B cell (primary cell): Measurements from ENCODE around the gene HRC.

Experiments
- EZH2 ChIP-seq: IDR thresholded peaks from 2 replicates; pipeline ENCODE4 v1.6.1; 2012; ENCODE audit warnings: borderline replicate concordance, low read depth, mild to moderate bottlenecking, moderate library complexity, low read length; ENCODE audit not compliant: insufficient read depth, poor library complexity, severe bottlenecking
- TF ChIP-seq, protein P1 (sequence below): fragments of 200-600 bp; IDR thresholded peaks from one replicate; pipeline ENCODE4 v1.8.0; 2022; ENCODE audit warnings: antibody characterized with exemption, mild to moderate bottlenecking

DNA sequence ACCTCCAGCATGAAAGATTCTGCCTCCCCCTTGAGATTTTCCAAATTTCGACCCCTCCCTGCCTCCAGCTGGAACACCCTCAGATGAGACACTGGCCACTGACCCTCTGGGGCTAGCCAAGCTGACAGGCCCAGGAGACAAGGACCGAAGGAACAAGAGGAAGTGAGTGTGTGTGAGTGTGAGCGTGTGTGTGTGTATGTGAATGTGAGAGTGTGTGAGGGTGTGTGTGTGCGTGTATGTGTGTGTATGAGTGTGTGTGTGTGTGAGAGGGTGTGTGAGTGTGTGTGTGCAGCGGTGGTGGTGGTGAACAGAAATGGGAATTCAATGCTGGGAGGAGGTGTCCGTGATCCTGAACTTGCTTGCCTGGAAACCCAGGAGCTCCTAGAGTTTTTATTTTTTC is 13.8 kb downstream of the HRC start:
- TF ChIP-seq, protein P1, sequence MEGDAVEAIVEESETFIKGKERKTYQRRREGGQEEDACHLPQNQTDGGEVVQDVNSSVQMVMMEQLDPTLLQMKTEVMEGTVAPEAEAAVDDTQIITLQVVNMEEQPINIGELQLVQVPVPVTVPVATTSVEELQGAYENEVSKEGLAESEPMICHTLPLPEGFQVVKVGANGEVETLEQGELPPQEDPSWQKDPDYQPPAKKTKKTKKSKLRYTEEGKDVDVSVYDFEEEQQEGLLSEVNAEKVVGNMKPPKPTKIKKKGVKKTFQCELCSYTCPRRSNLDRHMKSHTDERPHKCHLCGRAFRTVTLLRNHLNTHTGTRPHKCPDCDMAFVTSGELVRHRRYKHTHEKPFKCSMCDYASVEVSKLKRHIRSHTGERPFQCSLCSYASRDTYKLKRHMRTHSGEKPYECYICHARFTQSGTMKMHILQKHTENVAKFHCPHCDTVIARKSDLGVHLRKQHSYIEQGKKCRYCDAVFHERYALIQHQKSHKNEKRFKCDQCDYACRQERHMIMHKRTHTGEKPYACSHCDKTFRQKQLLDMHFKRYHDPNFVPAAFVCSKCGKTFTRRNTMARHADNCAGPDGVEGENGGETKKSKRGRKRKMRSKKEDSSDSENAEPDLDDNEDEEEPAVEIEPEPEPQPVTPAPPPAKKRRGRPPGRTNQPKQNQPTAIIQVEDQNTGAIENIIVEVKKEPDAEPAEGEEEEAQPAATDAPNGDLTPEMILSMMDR = no peak
- no peak for TF ChIP-seq EZH2
